ENCODE measurements around the gene KIF23. TPM values are rescaled to one million over a fixed set of nuclear protein-coding genes. Genes with fewer than 3 reads are reported as not detected.

KIF23 gene
- total and polyA plus RNA-seq, 12 donors = 1.3 to 22.3 (median 2.4) TPM

- 92 to 100% (median 94%) methylated on average over 1 of the region's 1 CpG for WGBS, 4 donors
- Histone ChIP-seq H3K9me3 (replicated peaks in 1 of 3) (no peaks in the 10 kb centered on the region), H3K4me3 (no peak overlapping the region), H3K4me1 (replicated peaks in 1 of 2) (peaks cover 7 to 8% of the 10 kb centered on the region in 2 donors), H3K27ac (no peak overlapping the region), H3K27me3 (no peaks in the 10 kb centered on the region), H3K36me3 (replicated peaks in 1 of 2) (no peaks in the 10 kb centered on the region)
- TF ChIP-seq POLR2A (IDR thresholded peaks at IDR 0.05) = no peak
- TF ChIP-seq CTCF (IDR thresholded peaks at IDR 0.05) = no peak
- intact Hi-C loops (cut with DNase I) = loop anchor here in 1 of 2 donors (5.0 kb wide), 1 partner anchor 408 kb away; no protein-coding TSS in a partner anchor
- DNase-seq = peak in 2 of 7 donors; percentile 8 to 49
These were observed 51.1 kb downstream of the KIF23 start for GRCh38 chr15:69465253-69465652.

GRCh38 chr15:69466733-69467132 is 52.6 kb downstream of the KIF23 start:
- DNase-seq = no peak
- H3K27me3 ChIP-seq = no peaks in the 10 kb centered on the region
- H3K9me3 ChIP-seq (replicated peaks in 1 of 3) = no peaks in the 10 kb centered on the region
- H3K36me3 ChIP-seq (replicated peaks in 1 of 2) = no peaks in the 10 kb centered on the region
- WGBS, 4 donors = 67 to 76% (median 69%) methylated on average over 2 of the region's 2 CpGs
- TF ChIP-seq CTCF (IDR thresholded peaks at IDR 0.05) (no peak), POLR2A (IDR thresholded peaks at IDR 0.05) (no peak)
- intact Hi-C loops (cut with DNase I) = loop anchor here in 1 of 2 donors (5.0 kb wide), 1 partner anchor 409 kb away; no protein-coding TSS in a partner anchor
- H3K27ac ChIP-seq = no peak overlapping the region
- H3K4me3 ChIP-seq = no peak overlapping the region
- peaks cover 6 to 8% of the 10 kb centered on the region in 2 donors for H3K4me1 ChIP-seq (replicated peaks in 1 of 2)

GRCh38 chr15:69467636-69468035 is 53.5 kb downstream of the KIF23 start:
- no peak for TF ChIP-seq POLR2A (IDR thresholded peaks at IDR 0.05)
- TF ChIP-seq CTCF (IDR thresholded peaks at IDR 0.05) = no peak
- Histone ChIP-seq H3K36me3 (replicated peaks in 1 of 2) (no peaks in the 10 kb centered on the region), H3K27ac (no peak overlapping the region), H3K27me3 (no peaks in the 10 kb centered on the region), H3K9me3 (replicated peaks in 1 of 3) (no peaks in the 10 kb centered on the region), H3K4me3 (no peak overlapping the region), H3K4me1 (replicated peaks in 1 of 2) (peaks cover 0 to 8% of the 10 kb centered on the region in 2 donors)
- peak in 1 of 7 donors; percentile 39 for DNase-seq
- 71 to 79% (median 78%) methylated on average over 10 to 11 of the region's 11 CpGs for WGBS, 4 donors
- intact Hi-C loops (cut with DNase I) = loop anchor here in 1 of 2 donors (5.0 kb wide), 1 partner anchor 410 kb away; no protein-coding TSS in a partner anchor

- no peak overlapping the region for H3K27ac ChIP-seq
- 64 to 84% (median 74%) methylated on average over 11 to 19 of the region's 19 CpGs for WGBS, 4 donors
- DNase-seq = peak in 4 of 7 donors; percentile 14 to 75 (median 26)
- TF ChIP-seq CTCF (IDR thresholded peaks at IDR 0.05) (no peak), POLR2A (IDR thresholded peaks at IDR 0.05) (no peak)
- H3K9me3 ChIP-seq (replicated peaks in 1 of 3) = no peaks in the 10 kb centered on the region
- H3K36me3 ChIP-seq (replicated peaks in 1 of 2) = no peaks in the 10 kb centered on the region
- intact Hi-C loops (cut with DNase I) = loop anchor here in 1 of 2 donors (5.0 kb wide), 1 partner anchor 411 kb away; no protein-coding TSS in a partner anchor
- peaks cover 0 to 3% of the 10 kb centered on the region in 2 donors for H3K4me1 ChIP-seq (replicated peaks in 1 of 2)
- H3K4me3 ChIP-seq = no peak overlapping the region
- no peaks in the 10 kb centered on the region for H3K27me3 ChIP-seq
These were observed 54.3 kb downstream of the KIF23 start for GRCh38 chr15:69468241-69469121.
